ENCODE results near the gene MAD2L1BP.

The MAD2L1BP gene

DNA sequence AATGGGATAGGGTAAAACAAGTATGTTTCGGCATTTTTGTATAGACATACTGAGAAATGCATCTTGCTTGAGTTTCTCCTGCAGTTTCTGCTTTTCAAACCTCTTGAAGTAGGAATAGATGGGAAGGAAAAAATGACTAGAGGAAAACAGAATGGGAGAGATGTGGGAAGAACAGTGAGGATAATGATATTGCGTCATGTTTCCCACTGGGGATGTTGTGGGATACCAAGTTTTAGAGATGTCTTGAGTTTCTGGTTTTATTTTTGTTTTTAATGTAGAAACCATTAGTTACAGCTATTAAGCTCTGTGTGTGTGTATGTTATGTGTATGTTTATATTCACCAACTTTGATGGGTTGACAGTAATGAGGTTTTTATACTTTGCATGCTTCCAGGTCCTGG, 35.0 kb upstream of the MAD2L1BP start:
- no peak for ATAC-seq
- TF ChIP-seq GLIS3 (CRISPR knock-in tag; IDR thresholded peaks at IDR 0.05), result no peak
- no peak for TF ChIP-seq ESRRG (CRISPR knock-in tag; IDR thresholded peaks at IDR 0.05)
- TF ChIP-seq, protein P1, sequence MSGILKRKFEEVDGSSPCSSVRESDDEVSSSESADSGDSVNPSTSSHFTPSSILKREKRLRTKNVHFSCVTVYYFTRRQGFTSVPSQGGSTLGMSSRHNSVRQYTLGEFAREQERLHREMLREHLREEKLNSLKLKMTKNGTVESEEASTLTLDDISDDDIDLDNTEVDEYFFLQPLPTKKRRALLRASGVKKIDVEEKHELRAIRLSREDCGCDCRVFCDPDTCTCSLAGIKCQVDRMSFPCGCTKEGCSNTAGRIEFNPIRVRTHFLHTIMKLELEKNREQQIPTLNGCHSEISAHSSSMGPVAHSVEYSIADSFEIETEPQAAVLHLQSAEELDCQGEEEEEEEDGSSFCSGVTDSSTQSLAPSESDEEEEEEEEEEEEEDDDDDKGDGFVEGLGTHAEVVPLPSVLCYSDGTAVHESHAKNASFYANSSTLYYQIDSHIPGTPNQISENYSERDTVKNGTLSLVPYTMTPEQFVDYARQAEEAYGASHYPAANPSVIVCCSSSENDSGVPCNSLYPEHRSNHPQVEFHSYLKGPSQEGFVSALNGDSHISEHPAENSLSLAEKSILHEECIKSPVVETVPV (CRISPR knock-in tag; IDR thresholded peaks at IDR 0.05), result no peak
- TF ChIP-seq ZC3H10 (CRISPR knock-in tag; IDR thresholded peaks at IDR 0.05), result no peak
- no peak for TF ChIP-seq CSDC2 (CRISPR knock-in tag; IDR thresholded peaks at IDR 0.05)
- TF ChIP-seq ZFP30 (CRISPR knock-in tag; IDR thresholded peaks at IDR 0.05), result no peak

DNA sequence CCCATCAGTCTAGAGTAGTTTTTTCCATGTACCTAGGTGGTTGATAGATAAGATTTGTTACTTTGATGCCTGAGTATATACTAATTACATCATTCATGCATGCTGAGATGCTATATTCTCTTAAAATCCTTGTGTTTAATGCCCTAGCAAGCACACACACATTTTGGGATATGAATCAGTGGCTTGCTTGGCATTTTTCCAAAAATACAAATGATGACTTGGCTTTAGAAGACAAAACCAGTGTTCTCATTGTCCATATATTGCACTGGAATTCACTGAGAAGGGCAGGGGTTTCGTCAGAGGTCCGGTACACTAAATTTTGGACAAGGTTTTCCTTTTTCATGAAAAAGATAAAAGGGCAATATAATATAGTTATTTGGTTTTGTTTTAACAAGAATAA, 31.5 kb upstream of the MAD2L1BP start:
- ATAC-seq, result peak; percentile 42; the same call in 1 of the 3 replicates
- TF ChIP-seq ESRRG (CRISPR knock-in tag; IDR thresholded peaks at IDR 0.05), result no peak

DNA sequence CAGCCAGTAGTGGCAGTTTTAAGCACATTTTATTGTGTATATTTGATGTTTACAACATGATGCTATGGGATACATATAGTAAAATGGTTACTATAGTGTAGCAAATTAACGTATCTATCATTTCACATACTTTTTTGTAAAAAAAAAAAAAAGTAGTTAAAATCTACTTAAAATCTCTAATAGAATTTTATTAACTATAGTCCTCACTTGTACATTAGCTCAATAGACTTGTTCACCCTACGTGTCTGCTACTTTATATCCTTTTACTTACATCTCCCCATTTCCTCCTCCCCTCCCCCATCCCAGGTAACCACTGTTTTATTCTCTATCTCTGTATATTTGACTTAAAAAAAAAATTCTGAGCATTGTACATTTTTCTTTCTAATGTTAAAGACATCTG, 29.6 kb upstream of the MAD2L1BP start:
- ATAC-seq, result no peak
- TF ChIP-seq ZC3H10 (CRISPR knock-in tag; IDR thresholded peaks at IDR 0.05) (no peak), ZFP30 (CRISPR knock-in tag; IDR thresholded peaks at IDR 0.05) (no peak), ZNF70 (CRISPR knock-in tag; IDR thresholded peaks at IDR 0.05) (no peak), PPARA (CRISPR knock-in tag; IDR thresholded peaks at IDR 0.05; ENCODE audit: borderline replicate concordance) (no peak), TOX (CRISPR knock-in tag; IDR thresholded peaks at IDR 0.05; ENCODE audit: borderline replicate concordance) (no peak), OSR1 (CRISPR knock-in tag; IDR thresholded peaks at IDR 0.05) (no peak), GLIS3 (CRISPR knock-in tag; IDR thresholded peaks at IDR 0.05) (no peak), ZFP3 (CRISPR knock-in tag; IDR thresholded peaks at IDR 0.05) (no peak)
- TF ChIP-seq, protein P2, sequence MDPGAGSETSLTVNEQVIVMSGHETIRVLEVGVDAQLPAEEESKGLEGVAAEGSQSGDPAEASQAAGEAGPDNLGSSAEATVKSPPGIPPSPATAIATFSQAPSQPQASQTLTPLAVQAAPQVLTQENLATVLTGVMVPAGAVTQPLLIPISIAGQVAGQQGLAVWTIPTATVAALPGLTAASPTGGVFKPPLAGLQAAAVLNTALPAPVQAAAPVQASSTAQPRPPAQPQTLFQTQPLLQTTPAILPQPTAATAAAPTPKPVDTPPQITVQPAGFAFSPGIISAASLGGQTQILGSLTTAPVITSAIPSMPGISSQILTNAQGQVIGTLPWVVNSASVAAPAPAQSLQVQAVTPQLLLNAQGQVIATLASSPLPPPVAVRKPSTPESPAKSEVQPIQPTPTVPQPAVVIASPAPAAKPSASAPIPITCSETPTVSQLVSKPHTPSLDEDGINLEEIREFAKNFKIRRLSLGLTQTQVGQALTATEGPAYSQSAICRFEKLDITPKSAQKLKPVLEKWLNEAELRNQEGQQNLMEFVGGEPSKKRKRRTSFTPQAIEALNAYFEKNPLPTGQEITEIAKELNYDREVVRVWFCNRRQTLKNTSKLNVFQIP (CRISPR knock-in tag; IDR thresholded peaks at IDR 0.05; ENCODE audit: borderline replicate concordance, low read depth), result no peak

DNA sequence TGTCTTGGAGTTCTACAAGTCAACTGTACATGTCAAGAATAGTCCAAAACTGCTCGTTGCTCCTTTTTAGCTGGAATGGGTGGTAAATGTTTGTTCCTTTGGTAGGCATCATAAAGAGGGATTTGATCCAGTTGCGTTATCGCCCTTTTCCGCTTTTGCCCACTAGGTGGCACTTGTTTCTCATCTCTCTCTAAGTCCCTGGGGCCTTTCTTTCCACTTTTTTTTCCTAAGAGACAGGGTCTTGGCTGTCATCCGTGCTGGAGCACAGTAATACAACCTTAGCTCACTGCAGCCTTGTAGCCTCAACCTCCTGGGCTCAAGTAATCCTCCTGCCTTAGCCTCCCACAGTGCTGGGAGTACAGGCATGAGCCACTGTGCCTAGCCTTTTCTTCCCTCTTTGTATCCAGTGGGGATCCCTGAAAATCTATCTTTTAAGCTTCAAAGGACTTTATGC, 27.3 kb upstream of the MAD2L1BP start:
- TF ChIP-seq, protein P3, sequence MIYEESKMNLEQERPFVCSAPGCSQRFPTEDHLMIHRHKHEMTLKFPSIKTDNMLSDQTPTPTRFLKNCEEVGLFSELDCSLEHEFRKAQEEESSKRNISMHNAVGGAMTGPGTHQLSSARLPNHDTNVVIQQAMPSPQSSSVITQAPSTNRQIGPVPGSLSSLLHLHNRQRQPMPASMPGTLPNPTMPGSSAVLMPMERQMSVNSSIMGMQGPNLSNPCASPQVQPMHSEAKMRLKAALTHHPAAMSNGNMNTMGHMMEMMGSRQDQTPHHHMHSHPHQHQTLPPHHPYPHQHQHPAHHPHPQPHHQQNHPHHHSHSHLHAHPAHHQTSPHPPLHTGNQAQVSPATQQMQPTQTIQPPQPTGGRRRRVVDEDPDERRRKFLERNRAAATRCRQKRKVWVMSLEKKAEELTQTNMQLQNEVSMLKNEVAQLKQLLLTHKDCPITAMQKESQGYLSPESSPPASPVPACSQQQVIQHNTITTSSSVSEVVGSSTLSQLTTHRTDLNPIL (CRISPR knock-in tag; IDR thresholded peaks at IDR 0.05; ENCODE audit: low read depth), result no peak
- TF ChIP-seq GLIS3 (CRISPR knock-in tag; IDR thresholded peaks at IDR 0.05) (no peak), ISL1 (CRISPR knock-in tag; IDR thresholded peaks at IDR 0.05) (no peak), RARB (CRISPR knock-in tag; IDR thresholded peaks at IDR 0.05) (no peak), ZNF70 (CRISPR knock-in tag; IDR thresholded peaks at IDR 0.05) (no peak), ZC3H10 (CRISPR knock-in tag; IDR thresholded peaks at IDR 0.05) (no peak), ZFP30 (CRISPR knock-in tag; IDR thresholded peaks at IDR 0.05) (no peak), ZNF8 (CRISPR knock-in tag; IDR thresholded peaks at IDR 0.05) (no peak), PPARA (CRISPR knock-in tag; IDR thresholded peaks at IDR 0.05; ENCODE audit: borderline replicate concordance) (no peak)
- TF ChIP-seq, protein P4, sequence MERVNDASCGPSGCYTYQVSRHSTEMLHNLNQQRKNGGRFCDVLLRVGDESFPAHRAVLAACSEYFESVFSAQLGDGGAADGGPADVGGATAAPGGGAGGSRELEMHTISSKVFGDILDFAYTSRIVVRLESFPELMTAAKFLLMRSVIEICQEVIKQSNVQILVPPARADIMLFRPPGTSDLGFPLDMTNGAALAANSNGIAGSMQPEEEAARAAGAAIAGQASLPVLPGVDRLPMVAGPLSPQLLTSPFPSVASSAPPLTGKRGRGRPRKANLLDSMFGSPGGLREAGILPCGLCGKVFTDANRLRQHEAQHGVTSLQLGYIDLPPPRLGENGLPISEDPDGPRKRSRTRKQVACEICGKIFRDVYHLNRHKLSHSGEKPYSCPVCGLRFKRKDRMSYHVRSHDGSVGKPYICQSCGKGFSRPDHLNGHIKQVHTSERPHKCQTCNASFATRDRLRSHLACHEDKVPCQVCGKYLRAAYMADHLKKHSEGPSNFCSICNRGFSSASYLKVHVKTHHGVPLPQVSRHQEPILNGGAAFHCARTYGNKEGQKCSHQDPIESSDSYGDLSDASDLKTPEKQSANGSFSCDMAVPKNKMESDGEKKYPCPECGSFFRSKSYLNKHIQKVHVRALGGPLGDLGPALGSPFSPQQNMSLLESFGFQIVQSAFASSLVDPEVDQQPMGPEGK (CRISPR knock-in tag; IDR thresholded peaks at IDR 0.05; ENCODE audit: borderline replicate concordance), result no peak
- TF ChIP-seq, protein P1 (CRISPR knock-in tag; IDR thresholded peaks at IDR 0.05), result no peak
- ATAC-seq, result peak; percentile 87

DNA sequence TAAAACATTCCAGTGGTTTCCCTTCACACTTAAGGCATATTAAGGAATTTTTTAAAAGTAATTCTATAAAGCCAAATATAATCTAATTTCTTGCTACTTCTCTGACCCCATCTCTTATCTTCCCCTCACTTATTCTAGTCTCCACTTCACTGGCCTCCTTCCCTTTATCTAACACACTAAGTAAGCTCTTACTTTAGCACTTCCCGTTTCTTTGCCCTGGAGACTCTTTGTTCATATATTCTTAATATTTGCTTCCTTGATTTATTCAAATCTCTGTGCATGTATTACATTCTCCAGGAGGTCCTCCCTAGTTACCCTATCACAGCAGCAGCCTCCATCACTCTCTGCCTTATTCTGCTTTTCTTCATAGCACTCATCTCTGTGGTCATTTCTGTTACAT, 26.8 kb upstream of the MAD2L1BP start:
- no peak for ATAC-seq
- TF ChIP-seq BACH2 (CRISPR knock-in tag; IDR thresholded peaks at IDR 0.05; ENCODE audit: borderline replicate concordance) (no peak), ISL1 (CRISPR knock-in tag; IDR thresholded peaks at IDR 0.05) (no peak), GLIS3 (CRISPR knock-in tag; IDR thresholded peaks at IDR 0.05) (no peak), CSDC2 (CRISPR knock-in tag; IDR thresholded peaks at IDR 0.05) (no peak), TOX (CRISPR knock-in tag; IDR thresholded peaks at IDR 0.05; ENCODE audit: borderline replicate concordance) (no peak), ZNF8 (CRISPR knock-in tag; IDR thresholded peaks at IDR 0.05) (no peak), ZC3H10 (CRISPR knock-in tag; IDR thresholded peaks at IDR 0.05) (no peak), ZFP3 (CRISPR knock-in tag; IDR thresholded peaks at IDR 0.05) (no peak), ESRRG (CRISPR knock-in tag; IDR thresholded peaks at IDR 0.05) (no peak), ZNF70 (CRISPR knock-in tag; IDR thresholded peaks at IDR 0.05) (no peak), RARB (CRISPR knock-in tag; IDR thresholded peaks at IDR 0.05) (no peak)
- TF ChIP-seq, protein P2 (CRISPR knock-in tag; IDR thresholded peaks at IDR 0.05; ENCODE audit: borderline replicate concordance, low read depth), result no peak
- TF ChIP-seq, protein P1 (CRISPR knock-in tag; IDR thresholded peaks at IDR 0.05), result no peak

Measured in SK-N-SH treated with all-trans-retinoic acid at 6 μM for 48 hours (cell line).